CD4-positive, alpha-beta T cell treated with Interferon gamma for 1 hour (primary cell): Measurements from ENCODE around the gene SHTN1.

Experiments
- DNase-seq: peaks from one replicate; pipeline ENCODE4 v3.0.0-alpha.2; 2020

SHTN1 gene

DNA sequence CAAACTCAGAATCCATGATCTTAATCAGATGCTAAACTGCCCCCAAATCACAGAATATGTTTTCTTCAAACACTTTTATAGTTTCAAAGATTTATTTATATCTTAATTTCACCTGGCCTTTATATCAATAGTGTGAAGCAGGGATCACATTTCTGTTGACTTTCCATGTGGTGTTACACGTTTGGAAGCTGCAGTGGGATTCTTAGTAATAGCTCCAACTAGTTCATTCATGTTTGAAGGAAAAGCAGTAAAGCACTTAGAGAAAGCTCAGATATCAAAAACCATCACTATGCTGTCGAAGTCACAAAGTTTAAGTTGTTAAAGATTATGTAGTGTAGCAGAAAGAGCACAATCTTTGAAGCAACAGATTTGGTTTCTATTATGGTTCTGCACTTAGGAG is 138.9 kb downstream of the SHTN1 start:
- DNase-seq: no peak

DNA sequence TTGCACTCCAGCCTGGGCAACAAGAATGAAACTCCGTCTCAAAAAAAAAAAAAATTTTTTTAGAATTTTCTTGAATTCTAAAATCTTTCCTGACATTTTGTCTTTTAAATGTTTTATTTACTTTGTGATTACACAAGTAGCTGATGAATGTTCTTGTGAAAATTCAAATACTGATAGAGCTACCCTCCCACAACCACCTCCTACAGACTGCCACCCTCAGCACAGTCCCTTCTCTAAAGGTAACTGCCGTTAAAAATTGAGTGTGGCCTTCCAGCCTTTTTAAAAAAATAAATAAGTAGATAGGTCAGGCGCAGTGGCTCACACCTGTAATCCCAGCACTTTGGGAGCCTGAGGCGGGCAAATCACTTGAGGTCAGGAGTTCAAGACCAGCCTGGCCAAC is 140.6 kb downstream of the SHTN1 start:
- no peak for DNase-seq

DNA sequence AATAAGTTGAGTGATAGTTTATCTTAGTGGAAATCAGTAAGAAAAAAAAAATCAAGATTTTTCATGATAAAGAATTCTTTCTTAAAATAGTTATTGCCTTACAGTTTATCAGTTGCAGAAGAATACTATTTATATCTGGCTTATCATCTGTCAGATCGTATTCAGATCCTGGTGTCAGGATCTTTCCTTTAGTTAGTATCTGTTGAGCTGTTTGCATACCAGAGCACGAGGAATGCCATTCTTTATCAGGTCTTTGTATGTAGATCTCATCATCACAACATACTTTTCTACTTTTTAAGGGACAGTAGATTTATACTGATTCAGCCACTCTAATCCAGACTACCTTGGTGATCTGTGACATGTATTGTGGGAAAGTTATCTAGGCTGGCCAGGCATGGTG is 143.2 kb downstream of the SHTN1 start:
- DNase-seq: no peak

DNA sequence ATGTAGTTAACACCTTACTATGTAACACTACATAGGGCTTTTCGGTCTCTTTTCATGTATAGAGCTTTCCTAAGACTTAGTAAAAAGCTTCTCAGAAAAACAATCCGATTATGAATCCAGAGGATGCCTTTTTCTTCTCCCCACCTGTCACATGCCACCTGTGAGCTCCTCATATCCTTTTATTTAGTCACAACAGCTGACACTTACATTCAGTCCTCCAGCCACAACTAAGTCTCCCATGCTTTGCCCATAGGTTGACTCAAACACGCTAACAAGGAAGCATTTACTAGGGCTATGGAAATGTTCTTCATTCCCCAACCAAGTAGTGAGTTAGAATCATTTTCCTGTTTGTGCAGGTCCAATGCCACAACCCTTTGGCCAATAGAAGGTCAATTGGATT is 147.8 kb downstream of the SHTN1 start:
- DNase-seq: no peak

DNA sequence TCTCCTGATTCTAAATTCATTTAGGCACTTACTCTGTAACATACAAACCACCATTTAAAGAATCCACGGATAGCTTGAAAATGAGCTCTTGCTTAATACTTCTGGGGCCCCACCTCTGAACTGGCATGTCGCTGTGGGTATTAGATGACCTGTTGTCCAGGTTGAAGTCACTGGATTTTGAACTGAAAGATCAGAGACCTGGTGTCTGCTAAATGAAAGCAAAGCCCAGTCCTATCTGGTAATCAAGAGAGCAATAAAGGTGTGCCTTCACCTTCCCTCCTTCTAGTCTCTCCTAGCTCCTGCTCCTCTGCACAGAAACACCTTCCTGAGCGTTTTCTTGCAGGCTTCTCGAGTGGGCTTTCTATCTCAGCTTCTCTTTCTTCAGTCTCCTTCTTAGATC is 151.3 kb downstream of the SHTN1 start:
- no peak for DNase-seq

DNA sequence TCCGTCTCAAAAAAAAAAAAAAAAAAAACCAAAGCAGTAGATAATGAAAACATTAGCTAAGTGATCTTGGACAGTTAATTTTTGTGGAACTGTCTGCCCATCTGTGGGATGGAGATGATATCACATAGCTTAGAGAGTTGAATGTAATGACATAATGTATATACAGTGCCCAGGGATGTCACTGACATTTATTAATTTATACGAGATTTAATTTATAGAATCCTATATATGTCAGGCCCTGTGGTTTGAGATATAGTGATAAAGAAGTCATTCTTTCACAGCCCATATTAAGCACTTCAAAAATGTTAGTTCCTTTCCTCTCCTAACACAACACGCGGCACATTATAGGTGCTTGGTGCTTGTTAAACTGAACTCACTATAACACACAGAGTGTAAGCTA is 151.7 kb downstream of the SHTN1 start:
- no peak for DNase-seq

DNA sequence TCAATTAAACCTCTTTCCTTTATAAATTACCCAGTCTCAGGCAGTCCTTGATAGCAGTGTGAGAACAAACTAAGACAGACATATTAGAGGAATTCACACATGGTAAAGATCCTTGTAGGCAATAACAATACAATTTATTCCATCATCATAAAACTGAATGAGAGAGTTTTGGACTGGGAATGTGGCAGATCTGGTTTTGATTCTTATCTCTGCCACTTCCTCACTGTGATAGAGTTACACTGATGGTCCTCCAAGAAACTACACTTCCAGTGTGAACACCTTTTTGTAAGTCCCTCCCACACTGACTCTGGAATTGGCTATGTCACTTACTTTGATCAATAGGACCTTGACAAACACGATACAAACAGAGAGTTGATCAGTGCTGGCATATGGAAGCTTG is 152.7 kb downstream of the SHTN1 start:
- DNase-seq: no peak

DNA sequence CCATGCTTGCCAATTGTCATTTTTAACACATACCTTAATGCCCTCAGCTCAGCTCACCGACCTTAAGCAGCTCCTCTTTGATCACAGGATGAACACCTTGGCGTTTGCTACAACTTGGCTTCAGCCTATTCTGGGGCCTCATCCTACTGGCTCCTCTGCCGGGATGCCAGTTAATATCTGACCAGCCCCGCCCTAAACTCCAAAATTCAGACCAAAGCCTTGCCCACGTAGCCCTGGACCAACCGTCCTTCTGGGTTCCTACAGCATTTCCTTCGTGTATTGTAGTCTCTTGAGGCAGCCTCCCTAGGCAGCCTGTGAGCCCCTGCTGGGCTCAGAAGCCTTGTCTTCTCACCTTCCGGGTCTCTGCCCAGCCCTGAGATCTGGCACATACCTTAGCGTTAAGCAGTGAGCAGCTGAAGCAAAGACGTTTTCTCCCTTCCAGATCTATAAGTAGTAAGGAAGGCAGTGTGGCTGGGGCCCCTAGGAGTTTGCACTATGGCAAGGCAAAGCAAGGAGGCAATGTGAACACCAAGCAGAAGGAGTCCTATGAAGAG is 154.9 kb downstream of the SHTN1 start:
- no peak for DNase-seq

DNA sequence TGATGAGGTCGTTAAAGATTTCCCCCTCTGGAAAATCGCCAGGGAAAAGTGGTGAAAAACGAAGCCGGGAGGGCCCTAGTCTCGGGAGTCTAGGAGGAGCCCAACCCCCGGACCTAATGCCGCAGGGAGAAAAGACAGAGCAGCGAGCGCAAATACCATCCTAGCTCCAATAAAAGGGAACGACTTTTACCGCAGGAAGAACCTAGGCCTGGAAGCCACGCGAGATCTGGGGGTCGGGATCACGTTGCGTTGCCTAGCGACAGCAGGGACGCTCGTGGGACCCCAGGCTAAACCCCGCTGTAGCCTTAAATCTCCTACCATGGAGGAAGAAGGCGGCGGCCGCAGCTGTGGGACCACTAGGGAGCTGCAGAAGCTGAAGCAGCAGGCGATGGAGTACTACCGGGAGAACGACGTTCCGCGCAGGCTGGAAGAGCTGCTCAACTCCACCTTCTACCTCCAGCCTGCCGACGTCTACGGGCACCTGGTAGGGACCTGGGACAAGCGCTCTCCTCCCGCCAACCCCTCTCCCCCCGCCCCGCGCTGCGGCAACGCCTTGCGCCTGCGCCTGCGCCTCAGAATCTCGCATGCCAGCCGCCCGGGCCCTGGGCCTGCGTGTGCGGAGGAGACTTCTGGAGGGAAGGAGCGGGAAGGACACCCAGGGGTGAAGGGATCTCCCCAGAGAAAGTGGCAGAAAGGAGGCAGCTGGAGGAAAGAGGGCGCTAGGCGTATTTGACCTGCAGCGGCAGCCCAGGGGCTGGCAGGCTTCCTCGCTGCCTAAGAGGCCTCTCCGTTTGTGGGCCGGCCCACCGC is 155.5 kb downstream of the SHTN1 start, which contains the start of gene ENO4:
ENO4 (plus strand) TSS at position 252 of the 810 bp plus-strand sequence; CDS start at position 320, 68 bp downstream.
- DNase-seq: peak; percentile 13

DNA sequence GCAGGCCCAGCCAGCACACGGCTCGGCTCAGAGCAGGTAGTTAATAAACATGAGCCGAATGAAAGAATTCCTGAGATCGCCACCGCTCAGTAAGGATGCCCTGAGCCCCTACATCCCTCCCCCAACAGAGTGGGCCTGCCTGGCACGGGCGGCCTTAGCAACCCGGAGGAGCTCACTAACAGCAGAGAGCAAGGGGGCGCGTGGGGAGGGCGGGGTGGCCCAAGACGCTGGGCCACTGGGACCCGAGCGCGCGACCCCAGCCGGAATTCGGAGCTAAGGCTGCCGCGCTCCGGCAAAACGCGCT is 156.1 kb downstream of the SHTN1 start:
- no peak for DNase-seq

DNA sequence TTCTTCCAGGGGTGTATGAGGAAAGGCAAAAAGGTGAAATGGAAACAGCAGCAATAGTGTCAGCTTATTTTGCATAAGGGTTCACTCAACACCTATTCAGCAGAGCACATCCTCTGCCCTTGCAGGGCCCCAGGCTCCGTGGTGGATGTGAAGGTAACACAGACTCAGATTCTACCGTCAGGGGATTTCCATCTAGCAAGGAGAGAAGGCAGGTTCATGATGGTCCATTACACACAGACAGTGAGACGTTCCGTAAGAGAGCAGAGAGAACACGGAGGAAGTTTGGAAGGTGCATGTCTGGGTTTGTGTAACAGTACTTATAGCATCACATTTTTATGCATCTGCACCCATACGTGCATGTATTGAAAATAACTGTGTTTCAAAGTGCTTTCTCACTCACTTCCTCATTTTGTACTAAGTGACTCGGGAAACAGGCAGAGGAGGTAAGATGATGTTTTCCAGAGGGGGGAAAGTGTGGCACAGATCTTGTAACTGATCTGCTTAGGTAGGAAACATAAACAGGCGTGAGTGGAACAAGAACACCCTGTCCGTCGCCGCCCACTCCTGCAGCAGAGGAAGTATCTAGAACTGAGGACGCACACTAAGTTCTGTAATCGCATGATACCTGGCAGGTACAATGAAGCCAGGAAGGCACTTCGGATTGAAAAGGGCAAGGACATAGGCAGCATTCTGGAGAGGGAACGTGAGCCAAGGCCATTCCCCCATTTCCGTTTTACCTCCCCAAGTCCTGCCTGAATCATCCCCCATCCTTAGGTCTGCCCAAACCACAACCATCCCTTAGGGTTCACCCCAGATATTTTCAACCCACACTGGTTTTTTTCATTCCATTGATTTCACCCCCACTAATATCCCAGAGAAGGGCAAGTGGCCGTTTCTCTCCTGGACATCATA is 156.7 kb downstream of the SHTN1 start:
- DNase-seq: peak; percentile 32

DNA sequence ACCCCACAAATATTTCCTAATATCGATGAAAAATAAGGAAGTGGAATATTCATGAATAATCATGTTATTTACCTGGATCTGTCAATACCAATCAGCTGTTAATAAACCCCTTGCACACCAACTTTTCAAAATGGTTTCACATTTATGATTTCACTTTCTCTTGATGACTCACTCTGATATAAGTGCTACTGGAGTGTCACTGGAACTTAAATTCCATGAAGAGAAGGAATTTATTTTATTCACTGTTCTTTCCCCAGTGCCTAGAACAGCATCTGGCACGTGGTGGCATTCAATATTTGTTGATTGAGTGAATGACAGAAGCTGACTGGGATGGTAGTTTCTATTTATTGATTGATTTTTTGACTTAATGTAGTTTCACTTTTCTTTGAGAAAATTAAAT is 159.2 kb downstream of the SHTN1 start:
- no peak for DNase-seq

DNA sequence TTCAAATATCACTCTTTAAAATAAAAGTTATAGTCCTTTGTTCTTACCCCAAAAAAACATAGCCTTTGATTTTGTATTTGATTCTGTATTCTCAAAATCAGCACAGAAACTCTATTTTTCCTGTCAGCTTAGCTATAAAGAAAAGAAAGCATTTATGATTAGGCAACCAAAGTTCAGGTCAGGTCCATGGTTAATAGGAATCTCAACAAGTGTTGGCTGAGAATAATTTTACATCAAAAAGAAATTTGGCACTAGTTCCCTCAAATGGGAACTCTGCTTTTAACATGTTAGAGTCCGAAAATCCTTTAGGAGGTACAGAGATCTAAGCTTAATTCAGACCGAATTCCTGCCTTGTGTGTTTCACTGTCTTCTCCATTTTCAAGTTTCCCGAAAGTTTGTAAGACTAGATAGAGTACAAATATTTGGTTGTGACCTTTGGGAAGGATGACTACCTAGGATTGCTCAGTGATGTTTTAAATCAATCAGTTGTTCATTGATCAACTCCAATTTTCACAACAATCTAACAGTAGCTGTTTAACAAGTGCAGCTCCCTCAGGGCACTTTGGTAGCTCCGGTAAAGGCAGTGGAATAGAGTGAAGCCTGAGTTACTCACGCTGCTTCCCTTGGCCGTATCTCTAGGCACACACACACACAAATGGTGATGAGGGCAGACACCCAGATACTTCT is 164.5 kb downstream of the SHTN1 start:
- DNase-seq: no peak

DNA sequence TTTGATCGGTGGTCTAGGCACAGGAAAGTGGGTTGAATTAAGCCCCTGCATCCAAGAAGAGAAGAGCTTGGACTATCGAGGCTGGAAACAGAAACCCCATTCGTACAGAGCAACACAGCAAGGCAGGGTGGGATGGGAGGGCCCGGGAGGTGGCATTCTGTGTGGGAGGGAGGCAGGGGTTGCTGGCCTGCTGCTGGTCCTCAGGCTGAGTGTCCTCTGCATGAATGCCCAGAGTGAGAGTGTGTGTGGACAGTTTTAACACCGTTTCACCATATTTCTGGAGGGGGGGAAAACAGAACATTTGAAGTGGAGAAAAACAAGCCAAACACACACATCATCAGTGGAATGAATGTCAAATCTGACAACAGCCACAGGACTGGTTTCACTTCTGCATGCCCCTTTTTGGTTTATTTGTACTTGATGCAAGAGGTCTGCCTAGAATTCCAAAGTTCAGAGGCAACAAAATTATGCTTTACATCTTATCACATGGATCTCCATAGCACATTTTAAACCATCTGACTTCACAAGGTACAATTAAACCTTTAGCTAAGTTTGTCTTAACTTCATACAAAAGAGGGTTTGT is 166.8 kb downstream of the SHTN1 start:
- no peak for DNase-seq

DNA sequence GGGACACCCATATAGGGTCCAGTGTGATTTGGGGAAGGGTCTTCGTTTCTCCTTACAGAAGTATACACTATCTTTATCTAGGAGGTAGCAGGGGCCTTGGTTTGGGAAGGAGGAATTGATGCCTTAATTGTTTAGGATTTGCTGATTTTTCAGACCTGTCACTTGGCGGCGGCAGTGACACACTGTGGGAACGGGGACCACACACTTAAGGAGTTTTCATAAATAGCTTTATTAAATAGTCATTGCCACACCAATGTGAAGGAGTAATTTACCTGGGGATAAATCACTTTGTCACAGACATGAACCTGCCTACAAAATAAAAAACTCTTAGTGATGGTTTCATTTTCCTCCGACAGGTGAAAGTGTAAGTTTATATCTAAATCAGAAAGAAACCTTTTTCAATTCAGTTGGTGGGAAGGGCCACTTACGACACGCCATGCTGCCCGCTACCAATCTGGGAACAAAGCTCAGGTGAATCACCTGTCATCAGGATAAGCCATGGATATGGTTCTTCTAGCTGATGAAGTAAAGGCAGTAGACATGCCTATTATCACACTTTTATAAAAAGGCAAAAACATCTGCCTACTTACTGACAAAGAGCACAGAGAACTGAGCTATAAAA is 168.0 kb downstream of the SHTN1 start:
- DNase-seq: no peak

DNA sequence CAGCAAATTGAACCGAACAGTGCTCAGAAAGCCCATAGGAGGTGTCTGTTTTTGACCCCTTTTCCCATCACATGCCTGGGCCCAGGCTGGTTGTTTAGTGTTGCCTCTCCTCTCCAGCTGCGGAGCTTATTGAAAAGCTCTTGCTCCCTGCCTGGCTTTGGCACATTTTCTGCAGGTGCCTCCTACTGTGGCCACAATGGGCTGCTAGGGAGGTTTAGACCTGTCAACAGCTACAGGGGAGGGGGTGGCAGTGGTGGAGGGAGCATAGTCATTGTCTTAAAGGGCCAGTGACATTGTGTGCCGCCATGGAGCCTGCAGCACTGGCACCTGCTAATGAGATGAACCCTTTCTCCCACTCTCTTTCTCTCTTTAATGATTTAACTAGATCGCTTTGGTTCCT is 168.9 kb downstream of the SHTN1 start:
- DNase-seq: no peak

DNA sequence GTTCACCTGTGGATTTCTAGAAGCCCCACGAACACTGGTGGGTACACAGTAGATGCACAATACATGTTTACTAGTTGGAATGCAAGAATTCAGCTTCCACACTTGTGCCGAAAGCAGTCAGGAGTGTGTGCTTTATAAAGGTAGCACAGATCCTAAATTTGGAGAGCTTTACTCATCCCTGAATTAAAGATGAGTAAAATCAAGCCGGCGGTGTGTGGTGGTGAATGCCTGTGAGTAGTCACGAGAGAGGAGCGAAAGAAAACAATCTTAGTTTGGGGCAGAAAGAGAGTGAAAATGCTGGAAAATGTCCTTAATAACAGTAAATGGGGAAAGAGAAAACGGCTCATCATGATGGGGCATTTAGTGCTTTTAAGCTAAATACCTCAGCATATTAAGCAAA is 169.3 kb downstream of the SHTN1 start:
- no peak for DNase-seq

DNA sequence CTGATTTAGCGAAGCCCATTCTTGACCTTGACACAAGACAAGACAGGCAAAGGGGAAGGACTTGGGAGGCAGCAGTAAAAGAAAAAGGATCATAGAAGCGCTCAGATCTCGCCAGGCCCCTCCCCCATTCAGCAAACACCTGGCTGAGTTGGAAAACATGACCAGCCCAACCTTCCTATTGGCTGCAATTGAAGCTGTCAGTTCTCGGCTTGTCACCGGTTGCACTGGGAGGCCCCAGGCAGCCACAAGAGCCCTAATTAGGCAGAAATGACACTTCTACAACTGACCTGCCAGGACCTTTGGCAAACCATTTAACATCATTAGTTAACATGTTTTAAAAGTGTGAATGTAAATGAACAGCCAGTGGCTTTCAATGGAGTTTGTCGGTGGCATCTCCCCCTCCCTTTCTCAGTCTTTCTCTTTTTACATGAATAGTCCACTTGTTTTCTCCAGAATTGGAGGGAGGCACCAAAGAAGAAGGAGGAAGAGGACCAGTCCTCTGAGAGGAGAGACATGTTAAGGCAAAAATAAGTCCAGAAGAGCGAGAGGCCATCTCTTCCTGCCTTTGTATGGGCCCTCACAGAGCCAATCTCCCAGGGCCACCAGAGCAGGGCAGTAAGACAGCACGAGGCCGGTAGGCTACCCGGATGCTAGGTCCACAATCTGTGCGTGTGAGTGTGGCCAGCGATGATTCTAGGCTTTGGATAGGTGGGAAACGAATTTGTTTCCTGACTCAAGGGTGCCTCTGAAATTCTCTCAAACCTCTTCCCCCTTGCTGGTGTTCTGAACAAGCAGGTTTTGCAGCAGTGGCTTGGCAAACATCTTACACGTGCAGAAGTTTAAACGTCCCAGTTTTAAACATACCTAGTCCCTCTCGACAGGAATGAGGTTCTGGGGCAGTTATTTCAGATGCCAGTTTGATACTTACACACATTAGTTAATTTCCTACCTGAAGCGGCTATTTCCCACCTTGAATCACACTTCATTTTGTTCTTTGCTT is 170.7 kb downstream of the SHTN1 start:
- DNase-seq: no peak

DNA sequence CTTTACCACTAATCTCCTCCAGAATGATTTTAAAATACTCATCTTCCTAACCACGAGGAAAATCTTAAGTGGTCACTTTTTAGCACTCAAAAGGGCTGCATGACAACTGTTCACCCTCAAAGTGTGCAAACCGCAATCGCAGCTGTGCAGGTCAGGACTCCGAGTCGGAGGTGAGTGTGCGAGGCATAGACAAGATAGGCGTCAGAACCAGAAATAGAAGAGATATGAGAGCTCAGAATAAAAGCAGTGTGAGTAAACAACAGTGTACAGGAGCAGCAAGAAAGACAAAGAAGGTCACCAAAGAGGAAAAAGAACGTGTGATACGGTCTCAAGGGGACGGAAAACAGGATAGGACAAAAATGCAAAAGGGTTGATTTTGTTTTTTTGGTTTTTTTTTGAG is 173.2 kb downstream of the SHTN1 start:
- DNase-seq: no peak
